Measurements from ENCODE around the gene RASGEF1C. TPM values are rescaled to one million over a fixed set of nuclear protein-coding genes. Genes with fewer than 3 reads are reported as not detected.

RASGEF1C gene
- total and polyA plus RNA-seq, 10 of the 15 experiments (the other 5 are each of a cell fraction or from before 2014, with no cell fraction given): not detected

DNA sequence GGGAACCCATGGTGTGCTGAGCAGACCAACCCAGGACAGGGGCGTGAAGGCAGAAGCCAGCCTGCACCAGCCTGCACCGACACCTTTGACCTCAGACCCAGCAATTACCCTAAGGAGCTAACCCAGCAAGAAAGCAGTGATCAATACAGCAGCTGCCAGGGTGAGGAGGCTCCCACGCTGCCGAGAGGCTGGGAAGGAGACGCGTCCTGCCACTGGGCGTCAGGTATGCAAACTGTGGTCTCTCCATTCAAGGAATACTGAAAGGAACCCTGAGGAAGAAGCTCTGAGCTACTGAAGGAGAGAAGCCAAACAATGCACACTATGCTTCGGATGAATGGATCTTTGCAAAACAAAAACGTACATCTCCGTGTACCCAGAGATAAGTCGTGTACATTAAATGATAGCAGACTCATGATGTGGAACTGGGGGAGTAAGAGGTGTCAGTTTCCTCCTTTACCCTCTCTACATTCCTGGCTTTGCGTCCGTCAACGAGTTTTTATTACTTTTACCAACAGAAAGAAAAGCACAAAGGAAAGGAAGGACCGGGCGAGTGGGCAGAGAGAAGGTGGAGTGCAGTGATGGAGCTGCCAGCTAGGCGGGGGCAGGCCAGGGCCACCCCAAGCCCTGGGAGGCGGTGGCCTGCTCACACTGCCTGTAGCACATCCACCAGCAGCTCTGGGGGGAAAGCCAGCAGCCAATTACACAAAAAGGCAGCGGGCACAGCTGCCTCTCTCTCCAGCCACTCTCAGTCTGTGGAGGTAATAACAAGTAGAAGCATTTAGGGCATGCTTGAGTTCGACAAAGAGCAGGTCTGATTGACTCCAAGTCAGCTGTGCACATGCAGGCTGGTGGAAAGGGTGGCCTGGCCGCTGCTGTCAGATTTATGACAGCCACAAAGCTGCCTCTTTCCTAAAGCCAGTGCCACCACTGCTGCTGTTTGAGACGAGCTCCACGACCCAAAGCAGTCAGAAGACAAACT lies 29.3 kb downstream of the RASGEF1C start (continued):
- TF ChIP-seq SKIL (IDR thresholded peaks at IDR 0.05; ENCODE audit: low read depth, poor library complexity, severe bottlenecking) (no peak), GATAD2B (conservative IDR thresholded peaks at IDR 0.05; ENCODE audit: low read depth) (no peak)

GRCh38 chr5:180178531-180179441 lies 30.2 kb downstream of the RASGEF1C start:
- Histone ChIP-seq H3K9me3 (replicated peaks; ENCODE audit: control insufficient read depth, insufficient read depth, low read length) (no peaks in the 10 kb centered on the region; the same call in 2 of the 3 replicates), H3K27ac (ENCODE audit: control insufficient read depth, insufficient read depth) (no peak overlapping the region), H3K9ac (ENCODE audit: control insufficient read depth, insufficient read depth, low read length) (no peak overlapping the region), H3K4me1 (ENCODE audit: control insufficient read depth, insufficient read depth, low read length) (no peaks in the 10 kb centered on the region), H3K36me3 (ENCODE audit: control insufficient read depth in 2 of 2, insufficient read depth in 2 of 2, low read length in 1 of 2) (no peaks in the 10 kb centered on the region), H2AFZ (ENCODE audit: control insufficient read depth, low read depth, low read length) (no peak overlapping the region), H3K79me2 (ENCODE audit: control insufficient read depth, insufficient read depth, low read length) (no peaks in the 10 kb centered on the region), H3K4me3 (no peak overlapping the region), H3K27me3 (replicated peaks in 1 of 2; ENCODE audit: control insufficient read depth in 2 of 2, insufficient read depth in 2 of 2, low read length in 1 of 2) (no peaks in the 10 kb centered on the region), H4K20me1 (ENCODE audit: control insufficient read depth, insufficient read depth) (no peaks in the 10 kb centered on the region), H3K4me2 (ENCODE audit: control insufficient read depth, insufficient read depth) (no peak overlapping the region)
- RAD21 ChIA-PET (ENCODE audit: unreplicated experiment): interaction anchor here (0.6 kb wide), 1 partner anchor 104 kb away, joined by 3 read pairs; no protein-coding TSS in a partner anchor
- in situ Hi-C loops (cut with MboI): no loop called here
- intact Hi-C loops (cut with micrococcal nuclease; ENCODE audit: unreplicated experiment): no loop called here
- CTCF ChIA-PET: no interaction called here
- WGBS (ENCODE audit: insufficient coverage, insufficient replicate concordance, low lambda C conversion rate, missing lambda C conversion rate): 29% methylated on average over 25 of the region's 25 CpGs
- no TSS peak for BruUV-seq (replicated peaks)
- FAIRE-seq (no peak), ATAC-seq (no peak), DNase-seq (ENCODE audit: low read depth, low spot score) (no peak)
- POLR2A ChIA-PET: interaction anchor here (0.6 kb wide), 1 partner anchor 40 kb away, joined by 5 read pairs; no protein-coding TSS in a partner anchor
- SMC1A ChIA-PET (ENCODE audit: uncharacterized antibody, unreplicated experiment): no interaction called here
- TF ChIP-seq, protein P1, sequence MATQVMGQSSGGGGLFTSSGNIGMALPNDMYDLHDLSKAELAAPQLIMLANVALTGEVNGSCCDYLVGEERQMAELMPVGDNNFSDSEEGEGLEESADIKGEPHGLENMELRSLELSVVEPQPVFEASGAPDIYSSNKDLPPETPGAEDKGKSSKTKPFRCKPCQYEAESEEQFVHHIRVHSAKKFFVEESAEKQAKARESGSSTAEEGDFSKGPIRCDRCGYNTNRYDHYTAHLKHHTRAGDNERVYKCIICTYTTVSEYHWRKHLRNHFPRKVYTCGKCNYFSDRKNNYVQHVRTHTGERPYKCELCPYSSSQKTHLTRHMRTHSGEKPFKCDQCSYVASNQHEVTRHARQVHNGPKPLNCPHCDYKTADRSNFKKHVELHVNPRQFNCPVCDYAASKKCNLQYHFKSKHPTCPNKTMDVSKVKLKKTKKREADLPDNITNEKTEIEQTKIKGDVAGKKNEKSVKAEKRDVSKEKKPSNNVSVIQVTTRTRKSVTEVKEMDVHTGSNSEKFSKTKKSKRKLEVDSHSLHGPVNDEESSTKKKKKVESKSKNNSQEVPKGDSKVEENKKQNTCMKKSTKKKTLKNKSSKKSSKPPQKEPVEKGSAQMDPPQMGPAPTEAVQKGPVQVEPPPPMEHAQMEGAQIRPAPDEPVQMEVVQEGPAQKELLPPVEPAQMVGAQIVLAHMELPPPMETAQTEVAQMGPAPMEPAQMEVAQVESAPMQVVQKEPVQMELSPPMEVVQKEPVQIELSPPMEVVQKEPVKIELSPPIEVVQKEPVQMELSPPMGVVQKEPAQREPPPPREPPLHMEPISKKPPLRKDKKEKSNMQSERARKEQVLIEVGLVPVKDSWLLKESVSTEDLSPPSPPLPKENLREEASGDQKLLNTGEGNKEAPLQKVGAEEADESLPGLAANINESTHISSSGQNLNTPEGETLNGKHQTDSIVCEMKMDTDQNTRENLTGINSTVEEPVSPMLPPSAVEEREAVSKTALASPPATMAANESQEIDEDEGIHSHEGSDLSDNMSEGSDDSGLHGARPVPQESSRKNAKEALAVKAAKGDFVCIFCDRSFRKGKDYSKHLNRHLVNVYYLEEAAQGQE (IDR thresholded peaks at IDR 0.05; ENCODE audit: low read depth, low read length): no peak
- no peak for TF ChIP-seq WRNIP1 (IDR thresholded peaks at IDR 0.05; ENCODE audit: borderline replicate concordance, low read depth, low read length)

Data from GM12878 (cell line).